ENCODE measurements around the gene FAM174C. TPM values are rescaled to one million over a fixed set of nuclear protein-coding genes. Genes with fewer than 3 reads are reported as not detected.

The FAM174C gene
- total and polyA plus RNA-seq, 2 donors from 2014 or later, result 35.3 to 94.7 TPM

DNA sequence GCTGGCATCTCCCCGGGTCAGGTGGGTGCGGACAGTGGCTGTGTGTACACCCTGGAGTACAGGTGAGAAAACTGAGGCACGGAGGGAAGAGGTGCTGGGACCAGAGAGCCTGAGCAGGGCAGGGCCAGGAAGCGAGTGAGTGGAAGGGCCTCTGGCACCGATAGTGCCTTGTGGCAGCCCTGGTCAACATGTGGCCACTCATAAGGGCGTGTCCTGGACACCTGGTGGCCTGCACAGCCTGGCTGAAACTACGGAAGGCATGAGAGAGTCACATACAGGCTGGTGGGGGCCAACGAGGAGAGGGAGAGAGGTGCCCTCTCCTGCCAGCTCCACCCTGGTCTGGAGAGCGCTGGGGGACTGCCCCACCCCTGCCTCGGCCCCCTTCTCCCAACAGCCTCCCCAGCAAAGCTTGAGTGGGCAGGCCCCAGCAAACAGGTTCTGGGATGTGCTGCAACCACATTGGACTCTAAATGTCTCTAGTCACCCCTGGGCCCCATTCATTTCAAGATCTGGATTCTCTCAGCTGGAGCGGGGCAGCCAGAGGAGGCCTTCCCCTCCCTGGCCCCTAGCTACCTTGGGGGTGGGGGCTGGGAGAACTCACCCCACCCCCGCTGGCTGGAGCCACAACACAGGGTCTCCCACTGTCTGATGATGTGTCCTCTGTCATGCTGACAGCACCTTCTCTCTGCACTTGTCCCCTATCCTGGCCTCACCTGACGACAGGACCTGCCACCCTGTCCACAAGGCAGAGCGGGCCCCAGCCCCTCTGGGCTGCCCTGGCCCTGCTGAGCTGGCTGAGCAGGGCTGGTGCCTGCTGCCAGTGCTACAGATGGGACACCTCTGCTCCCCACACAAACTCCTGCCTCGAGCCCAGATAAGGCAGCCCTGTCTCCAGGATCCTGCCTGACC is 43.3 kb upstream of the FAM174C start:
- Histone ChIP-seq H3K4me3 (ENCODE audit: low read length in 3 of 3) (no peak overlapping the region), H3K9me3 (ENCODE audit: control insufficient read depth in 2 of 3, insufficient read depth in 1 of 3, low read length in 3 of 3) (no peaks in the 10 kb centered on the region), H3K9ac (ENCODE audit: low read length in 3 of 3) (peak overlapping the region in 1 of 3 donors; percentile 34), H3K36me3 (ENCODE audit: control insufficient read depth in 2 of 3, insufficient read depth in 3 of 3, low read length in 3 of 3) (no peaks in the 10 kb centered on the region), H3K27ac (ENCODE audit: low read depth in 2 of 2, low read length in 2 of 2) (peak overlapping the region in 1 of 2 donors; percentile 71), H3K27me3 (ENCODE audit: control insufficient read depth, insufficient read depth, low read length) (no peaks in the 10 kb centered on the region), H3K4me1 (ENCODE audit: control insufficient read depth in 2 of 3, insufficient read depth in 2 of 3, low read depth in 1 of 3, low read length in 3 of 3) (peaks cover 0 to 12% (median 0%) of the 10 kb centered on the region in 3 donors)
- DNase-seq (no peak), FAIRE-seq (no peak)
- intact Hi-C loops (cut with DNase I), result no loop called here
- TF ChIP-seq, protein P1, sequence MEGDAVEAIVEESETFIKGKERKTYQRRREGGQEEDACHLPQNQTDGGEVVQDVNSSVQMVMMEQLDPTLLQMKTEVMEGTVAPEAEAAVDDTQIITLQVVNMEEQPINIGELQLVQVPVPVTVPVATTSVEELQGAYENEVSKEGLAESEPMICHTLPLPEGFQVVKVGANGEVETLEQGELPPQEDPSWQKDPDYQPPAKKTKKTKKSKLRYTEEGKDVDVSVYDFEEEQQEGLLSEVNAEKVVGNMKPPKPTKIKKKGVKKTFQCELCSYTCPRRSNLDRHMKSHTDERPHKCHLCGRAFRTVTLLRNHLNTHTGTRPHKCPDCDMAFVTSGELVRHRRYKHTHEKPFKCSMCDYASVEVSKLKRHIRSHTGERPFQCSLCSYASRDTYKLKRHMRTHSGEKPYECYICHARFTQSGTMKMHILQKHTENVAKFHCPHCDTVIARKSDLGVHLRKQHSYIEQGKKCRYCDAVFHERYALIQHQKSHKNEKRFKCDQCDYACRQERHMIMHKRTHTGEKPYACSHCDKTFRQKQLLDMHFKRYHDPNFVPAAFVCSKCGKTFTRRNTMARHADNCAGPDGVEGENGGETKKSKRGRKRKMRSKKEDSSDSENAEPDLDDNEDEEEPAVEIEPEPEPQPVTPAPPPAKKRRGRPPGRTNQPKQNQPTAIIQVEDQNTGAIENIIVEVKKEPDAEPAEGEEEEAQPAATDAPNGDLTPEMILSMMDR (IDR thresholded peaks at IDR 0.05; ENCODE audit: borderline replicate concordance, extremely low read depth, insufficient read depth), result no peak

DNA sequence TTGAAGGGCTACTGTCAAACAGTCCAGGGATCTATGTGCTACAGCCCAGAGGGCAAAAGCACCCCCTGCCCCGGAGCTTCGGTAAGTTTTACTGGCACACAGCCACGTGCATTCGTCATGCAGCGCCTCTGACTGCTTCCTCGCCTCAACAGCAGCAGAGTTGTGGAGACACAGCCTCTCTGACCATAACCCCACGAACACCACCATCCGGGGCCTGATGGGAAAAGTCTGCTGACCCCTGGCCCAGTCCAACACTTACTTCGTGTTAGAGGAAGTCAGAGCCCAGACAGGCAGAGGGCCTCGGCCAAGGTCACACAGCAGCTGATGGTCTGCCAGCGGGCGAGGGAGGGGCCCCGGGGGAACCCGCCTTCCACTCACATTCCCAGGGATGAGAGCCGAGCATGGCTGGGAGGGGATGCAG is 42.7 kb upstream of the FAM174C start:
- no peak overlapping the region for H3K4me3 ChIP-seq (ENCODE audit: low read length in 3 of 3)
- H3K27ac ChIP-seq (ENCODE audit: low read depth in 2 of 2, low read length in 2 of 2), result peak overlapping the region in 1 of 2 donors; percentile 71
- peak overlapping the region in 1 of 3 donors; percentile 15 for H3K9ac ChIP-seq (ENCODE audit: low read length in 3 of 3)
- H3K9me3 ChIP-seq (ENCODE audit: control insufficient read depth in 2 of 3, insufficient read depth in 1 of 3, low read length in 3 of 3), result no peaks in the 10 kb centered on the region
- TF ChIP-seq, protein P1 (IDR thresholded peaks at IDR 0.05; ENCODE audit: borderline replicate concordance, extremely low read depth, insufficient read depth), result no peak
- FAIRE-seq, result no peak
- peak in 1 of 5 donors; percentile 45 for DNase-seq
- intact Hi-C loops (cut with DNase I), result no loop called here
- peaks cover 0 to 12% (median 0%) of the 10 kb centered on the region in 3 donors for H3K4me1 ChIP-seq (ENCODE audit: control insufficient read depth in 2 of 3, insufficient read depth in 2 of 3, low read depth in 1 of 3, low read length in 3 of 3)
- no peaks in the 10 kb centered on the region for H3K36me3 ChIP-seq (ENCODE audit: control insufficient read depth in 2 of 3, insufficient read depth in 3 of 3, low read length in 3 of 3)
- no peaks in the 10 kb centered on the region for H3K27me3 ChIP-seq (ENCODE audit: control insufficient read depth, insufficient read depth, low read length)

DNA sequence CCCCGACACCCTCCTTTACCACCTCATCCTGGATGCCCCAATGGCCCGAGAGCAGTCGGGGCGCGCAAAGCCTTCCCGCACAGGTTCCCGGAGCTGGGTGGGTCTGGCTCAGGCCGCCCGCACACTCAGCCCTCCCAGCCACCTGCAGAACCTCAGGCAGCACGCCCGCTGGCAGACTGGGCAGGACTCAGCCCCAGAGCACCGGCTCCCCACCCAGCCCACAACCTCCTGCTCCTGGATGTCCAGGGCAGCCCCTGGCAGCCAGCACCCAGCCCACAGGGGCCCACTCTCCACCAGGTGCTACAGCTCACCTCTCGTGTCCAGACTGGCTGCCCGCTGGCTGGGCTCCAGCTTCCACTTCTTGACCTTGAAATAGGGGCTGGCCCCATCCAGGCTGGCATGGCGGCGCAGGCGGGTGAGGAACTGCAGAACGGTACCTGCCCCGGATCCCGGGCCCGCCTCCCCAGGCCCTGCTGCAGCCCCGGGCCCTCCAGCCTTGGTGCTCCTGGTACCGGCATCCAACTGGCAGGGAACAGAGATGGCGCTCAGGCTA is 42.1 kb upstream of the FAM174C start:
- intact Hi-C loops (cut with DNase I), result no loop called here
- Histone ChIP-seq H3K4me3 (ENCODE audit: low read length in 3 of 3) (no peak overlapping the region), H3K27ac (ENCODE audit: low read depth in 2 of 2, low read length in 2 of 2) (peak overlapping the region in 1 of 2 donors; percentile 71), H3K4me1 (ENCODE audit: control insufficient read depth in 2 of 3, insufficient read depth in 2 of 3, low read depth in 1 of 3, low read length in 3 of 3) (peaks cover 0 to 12% (median 0%) of the 10 kb centered on the region in 3 donors), H3K9me3 (ENCODE audit: control insufficient read depth in 2 of 3, insufficient read depth in 1 of 3, low read length in 3 of 3) (no peaks in the 10 kb centered on the region), H3K27me3 (ENCODE audit: control insufficient read depth, insufficient read depth, low read length) (no peaks in the 10 kb centered on the region), H3K36me3 (ENCODE audit: control insufficient read depth in 2 of 3, insufficient read depth in 3 of 3, low read length in 3 of 3) (no peaks in the 10 kb centered on the region), H3K9ac (ENCODE audit: low read length in 3 of 3) (peak overlapping the region in 1 of 3 donors; percentile 15)
- FAIRE-seq (no peak), DNase-seq (no peak)
- TF ChIP-seq, protein P1 (IDR thresholded peaks at IDR 0.05; ENCODE audit: borderline replicate concordance, extremely low read depth, insufficient read depth), result no peak

Measured in kidney (tissue), 14 donors.